Activated B cell treated with CpG ODN at 0.5 μM for 24 hours (primary cell): ENCODE measurements around the gene SCRN2. TPM values are rescaled to one million over a fixed set of nuclear protein-coding genes. Genes with fewer than 3 reads are reported as not detected.
A peak's percentile ranks its signal among the peaks of the same experiment; 100 is the strongest.

Experiments
- ATAC-seq: fragments of 200-7000 bp; cut with Tn5 transposase; one replicate; pipeline ENCODE4 v1.10.0; 2021; ENCODE audit warnings: low read depth, mild to moderate bottlenecking, moderate library complexity
- CTCF ChIA-PET: fragments of 350-600 bp; sonication (Branson Sonifier 250); formaldehyde crosslinking; loops from one replicate; lab custom pipeline; 2021; ENCODE audit warnings: antibody characterized with exemption; lab: Charles Lee
- POLR2A ChIA-PET: fragments of 350-600 bp; sonication (Branson Sonifier 250); formaldehyde crosslinking; loops from one replicate; lab custom pipeline; 2021; ENCODE audit warnings: antibody characterized with exemption; lab: Charles Lee
- DNase-seq: peaks from one replicate; pipeline ENCODE4 v3.0.0; 2022
- H3K27ac Mint-ChIP-seq: one replicate; pipeline ENCODE4 v1.8.0; 2020; ENCODE audit warnings: mixed read lengths
- H3K27me3 Mint-ChIP-seq: one replicate; pipeline ENCODE4 v1.8.0; 2021; ENCODE audit warnings: mixed read lengths
- H3K36me3 Mint-ChIP-seq: one replicate; pipeline ENCODE4 v1.8.0; 2021; ENCODE audit warnings: low read depth, mixed read lengths
- H3K4me1 Mint-ChIP-seq: one replicate; pipeline ENCODE4 v1.8.0; 2021; ENCODE audit warnings: mixed read lengths
- H3K4me3 Mint-ChIP-seq: one replicate; pipeline ENCODE4 v1.8.0; 2020; ENCODE audit warnings: mild to moderate bottlenecking, mixed read lengths
- H3K9me3 Mint-ChIP-seq: one replicate; pipeline ENCODE4 v1.8.0; 2020; ENCODE audit warnings: mixed read lengths
- CTCF ChIP-seq: fragments of 200-600 bp; IDR thresholded peaks from one replicate; pipeline ENCODE4 v1.8.0; 2022; ENCODE audit warnings: antibody characterized with exemption, mild to moderate bottlenecking
- intact Hi-C: fragments of 100-400 bp; cut with micrococcal nuclease; formaldehyde crosslinking; loops from one replicate; pipeline ENCODE4 v1.15.1; 2024
- total RNA-seq: library from RNA; stranded (reverse); gene quantifications from 2 replicates; pipeline ENCODE4 v1.2.3, GENCODE V29; 2022

The SCRN2 gene
- total RNA-seq, 1 donor from 2014 or later = 36.3 TPM

DNA sequence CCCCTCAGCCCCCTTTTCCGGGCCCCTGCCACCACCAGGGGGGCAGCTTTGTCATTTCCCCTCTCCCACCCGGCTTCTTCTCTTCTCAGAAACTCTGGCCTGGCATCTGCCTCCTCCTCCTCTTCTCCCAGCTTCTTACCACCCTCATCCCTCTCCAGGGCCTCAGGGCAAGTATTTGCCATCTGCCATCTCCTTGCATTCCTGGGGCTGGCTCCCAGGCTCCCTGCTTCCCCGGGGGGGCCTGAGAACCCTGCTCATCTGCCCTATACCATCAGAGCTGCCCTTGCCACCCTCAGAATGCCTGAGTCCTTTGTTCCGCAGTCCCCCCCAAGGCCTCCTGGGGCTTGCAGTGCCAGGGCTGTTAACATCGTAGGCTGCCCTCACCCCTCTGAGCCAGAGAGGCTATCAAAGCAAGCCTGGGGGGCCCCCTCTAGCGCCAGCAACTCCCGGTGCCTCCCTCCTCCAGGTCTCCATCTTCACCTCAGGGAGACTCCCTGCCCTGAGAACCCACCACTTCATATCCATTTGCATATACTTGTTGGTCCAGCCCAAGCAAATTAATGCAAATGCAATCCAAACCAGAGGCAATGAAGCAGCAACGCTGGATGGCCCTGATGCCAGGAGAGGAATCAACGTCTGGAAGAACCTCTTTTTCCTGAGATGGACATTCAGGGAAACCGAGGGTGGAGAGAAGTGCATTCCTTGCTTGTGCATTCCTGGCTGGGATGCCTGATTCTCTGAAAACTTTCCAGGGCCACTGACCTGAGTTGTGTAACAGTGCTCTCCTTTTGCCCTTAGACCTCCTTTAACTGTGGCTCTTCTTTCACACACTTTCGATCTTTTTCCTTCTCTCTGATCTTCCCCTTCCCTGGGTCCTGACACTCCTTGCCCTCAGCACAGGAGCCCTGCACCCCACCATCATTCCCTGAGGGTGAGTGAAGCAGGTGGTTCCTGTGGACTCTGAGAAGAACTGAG lies 34.2 kb upstream of the SCRN2 start:
- H3K4me3 Mint-ChIP-seq = no peak overlapping the region
- intact Hi-C loops = no loop called here
- no peak for DNase-seq
- H3K27me3 Mint-ChIP-seq = peaks cover 59% of the 10 kb centered on the region
- no peak for ATAC-seq
- ChIA-PET CTCF (no interaction called here), POLR2A (no interaction called here)
- peaks cover 9% of the 10 kb centered on the region for H3K4me1 Mint-ChIP-seq
- H3K36me3 Mint-ChIP-seq = no peaks in the 10 kb centered on the region
- no peak for TF ChIP-seq CTCF
- no peak overlapping the region for H3K27ac Mint-ChIP-seq
- no peaks in the 10 kb centered on the region for H3K9me3 Mint-ChIP-seq

GRCh38 chr17:47873200-47874090 lies 32.4 kb upstream of the SCRN2 start:
- CTCF ChIA-PET = interaction anchor here (0.6 kb wide), 1 partner anchor 51 kb away, joined by 4 read pairs; no protein-coding TSS in a partner anchor
- TF ChIP-seq CTCF = no peak

GRCh38 chr17:47872651-47873161 lies 31.6 kb upstream of the SCRN2 start:
- Mint-ChIP-seq H3K4me1 (peaks cover 9% of the 10 kb centered on the region), H3K27me3 (peaks cover 58% of the 10 kb centered on the region), H3K27ac (no peak overlapping the region), H3K4me3 (no peak overlapping the region), H3K9me3 (no peaks in the 10 kb centered on the region), H3K36me3 (no peaks in the 10 kb centered on the region)
- ChIA-PET CTCF (interaction anchor here (0.6 to 1.0 kb wide), 2 partner anchors 16 to 50 kb away, joined by 4 read pairs; no protein-coding TSS in a partner anchor), POLR2A (no interaction called here)
- intact Hi-C loops = no loop called here
- no peak for ATAC-seq
- TF ChIP-seq CTCF = no peak
- no peak for DNase-seq

More at GRCh38 chr17:47873200-47874090, 32.4 kb upstream of the SCRN2 start:
- no peak overlapping the region for H3K27ac Mint-ChIP-seq
- H3K9me3 Mint-ChIP-seq = no peaks in the 10 kb centered on the region
- ATAC-seq (no peak), DNase-seq (no peak)
- no peak overlapping the region for H3K4me3 Mint-ChIP-seq
- no peaks in the 10 kb centered on the region for H3K36me3 Mint-ChIP-seq
- POLR2A ChIA-PET = no interaction called here
- intact Hi-C loops = no loop called here
- peaks cover 60% of the 10 kb centered on the region for H3K27me3 Mint-ChIP-seq
- peaks cover 9% of the 10 kb centered on the region for H3K4me1 Mint-ChIP-seq

- peak; percentile 65 for ATAC-seq
- intact Hi-C loops = no loop called here
- DNase-seq = no peak
- no peak for TF ChIP-seq CTCF
- Mint-ChIP-seq H3K4me1 (peaks cover 9% of the 10 kb centered on the region), H3K36me3 (no peaks in the 10 kb centered on the region), H3K27ac (no peak overlapping the region), H3K4me3 (no peak overlapping the region), H3K27me3 (peaks cover 56% of the 10 kb centered on the region), H3K9me3 (no peaks in the 10 kb centered on the region)
- ChIA-PET CTCF (interaction anchor here (1.0 kb wide), 1 partner anchor 17 kb away, joined by 4 read pairs; no protein-coding TSS in a partner anchor), POLR2A (interaction anchor here (0.6 to 0.9 kb wide), 2 partner anchors 23 to 242 kb away, joined by 4 to 5 read pairs; no protein-coding TSS in a partner anchor)
Observed at GRCh38 chr17:47872019-47872650, 31.1 kb upstream of the SCRN2 start.
